Activated CD8-positive, alpha-beta memory T cell treated with anti-CD3 and anti-CD28 coated beads for 36 hours (primary cell): ENCODE data around the gene KRTAP4-16. TPM values are rescaled to one million over a fixed set of nuclear protein-coding genes. Genes with fewer than 3 reads are reported as not detected.
"Not testable (repeated sequence)": the region's sequence is repeated elsewhere in the genome, so short reads cannot be mapped to it uniquely, and the experiment has no call there.

Experiments
- CTCF ChIA-PET: fragments of 350-600 bp; sonication (Branson Sonifier 250); formaldehyde crosslinking; loops from one replicate; lab custom pipeline; 2021; ENCODE audit warnings: antibody characterized with exemption; lab: Charles Lee
- POLR2A ChIA-PET: fragments of 350-600 bp; sonication (Branson Sonifier 250); formaldehyde crosslinking; loops from one replicate; lab custom pipeline; 2021; ENCODE audit warnings: antibody characterized with exemption; lab: Charles Lee
- total RNA-seq, 2 experiments: library from RNA; stranded (reverse); gene quantifications; one replicate each; pipeline ENCODE4 v1.2.3, GENCODE V29; 2021

The KRTAP4-16 gene
- total RNA-seq, 2 experiments from 2014 or later: not detected

DNA sequence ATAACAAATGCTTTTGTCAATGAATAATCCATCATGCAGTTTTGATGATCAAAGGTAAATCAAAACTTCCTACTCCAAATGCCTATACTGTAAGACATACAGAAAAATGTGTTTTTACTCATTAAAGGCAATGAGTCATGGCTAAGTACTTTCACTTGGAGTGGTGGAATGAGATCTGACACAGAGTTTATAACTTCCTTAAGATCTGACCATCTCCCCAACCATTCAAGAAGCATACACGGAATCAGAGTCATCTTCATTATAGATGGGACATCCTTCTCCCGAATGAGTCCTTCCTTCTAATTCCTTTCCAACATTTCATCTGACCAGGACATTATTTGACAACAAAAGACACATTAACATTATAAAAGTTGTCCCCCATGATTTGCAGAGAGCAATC, 18.6 kb downstream of the KRTAP4-16 start:
- CTCF ChIA-PET, POLR2A ChIA-PET: not testable (repeated sequence)

DNA sequence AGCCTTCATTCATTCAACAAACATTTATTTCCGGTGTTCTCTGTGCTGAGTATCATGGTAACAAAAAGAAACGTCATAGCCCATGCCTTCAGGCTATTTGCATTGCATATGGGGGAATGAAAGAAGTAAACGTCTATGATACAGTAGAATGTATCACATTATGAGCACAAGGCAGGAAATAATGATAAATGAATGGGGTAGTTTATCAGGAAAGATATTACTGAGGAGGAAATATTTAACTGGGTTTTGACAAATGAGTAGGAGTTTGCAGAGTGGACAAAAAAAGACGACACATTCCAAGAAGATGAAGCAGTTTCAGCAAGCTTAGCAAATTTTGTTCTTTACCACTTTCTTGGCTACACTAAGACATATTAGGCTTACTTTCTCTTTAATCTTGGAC, 19.4 kb downstream of the KRTAP4-16 start:
- ChIA-PET CTCF (no interaction called here), POLR2A (no interaction called here)

GRCh38 chr17:41076788-41077187, 25.2 kb downstream of the KRTAP4-16 start:
- POLR2A ChIA-PET: no interaction called here

DNA sequence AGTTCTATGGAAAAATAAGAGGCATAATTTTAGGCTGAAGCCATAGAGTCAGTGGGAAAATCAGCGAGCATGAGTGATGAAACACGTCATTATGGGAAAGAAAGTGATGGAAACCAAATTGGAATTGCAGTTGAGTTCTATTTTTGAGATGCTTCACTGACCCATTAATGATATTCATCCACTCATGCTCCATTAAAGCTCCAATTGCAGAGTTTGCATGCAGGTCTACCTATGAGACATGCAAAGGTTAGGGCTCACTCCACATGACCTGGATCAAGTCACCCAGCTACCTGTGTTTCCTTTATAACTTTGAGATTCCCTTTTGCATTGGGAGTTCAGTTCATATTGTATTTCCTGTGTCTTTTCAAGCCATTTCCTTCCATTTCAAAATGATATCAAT, 28.3 kb downstream of the KRTAP4-16 start:
- POLR2A ChIA-PET: no interaction called here
- CTCF ChIA-PET: no interaction called here

More at GRCh38 chr17:41076788-41077187, 25.2 kb downstream of the KRTAP4-16 start:
- CTCF ChIA-PET: no interaction called here

DNA sequence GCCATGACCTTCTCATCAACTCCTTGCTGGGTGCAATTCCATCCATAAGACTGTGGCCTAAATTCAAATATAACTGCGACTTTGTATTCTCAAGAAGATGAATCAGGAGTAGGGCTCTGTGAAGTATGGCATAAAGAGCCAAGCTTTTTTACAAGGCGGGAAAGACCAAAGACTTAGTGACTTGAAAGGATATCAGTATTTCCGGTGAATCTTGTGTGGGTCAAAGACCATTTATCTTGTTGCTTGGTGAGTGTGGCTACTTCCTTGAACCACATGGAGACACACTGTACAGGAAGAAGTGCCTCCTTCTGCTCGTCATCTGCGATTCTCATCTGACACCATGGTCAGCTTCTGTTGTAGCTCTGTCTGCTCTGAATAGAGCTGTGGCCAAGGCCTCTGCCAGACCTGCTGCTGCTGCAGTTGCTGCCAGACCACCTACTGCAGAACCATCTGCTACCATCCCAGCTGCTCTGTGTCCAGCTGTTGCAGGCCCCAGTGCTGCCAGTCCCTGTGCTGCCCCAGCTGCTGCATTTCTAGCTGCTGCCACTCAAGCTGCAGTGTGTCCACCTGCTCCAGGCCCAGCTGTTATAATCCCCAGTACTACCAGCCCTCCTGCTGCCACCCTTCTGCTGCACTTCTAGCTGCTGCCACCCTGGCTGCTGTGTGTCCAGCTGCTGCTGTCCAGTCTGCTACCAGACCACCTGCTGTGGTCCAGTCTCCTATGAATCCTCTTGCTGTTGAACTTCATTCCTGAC, 30.2 kb downstream of the KRTAP4-16 start:
- CTCF ChIA-PET: no interaction called here

GRCh38 chr17:41069031-41069430, 33.0 kb downstream of the KRTAP4-16 start:
- POLR2A ChIA-PET: no interaction called here
- CTCF ChIA-PET: no interaction called here

More for the DNA sequence above, 30.2 kb downstream of the KRTAP4-16 start:
- POLR2A ChIA-PET: no interaction called here

GRCh38 chr17:41067281-41067680, 34.7 kb downstream of the KRTAP4-16 start:
- POLR2A ChIA-PET: no interaction called here
- CTCF ChIA-PET: no interaction called here

DNA sequence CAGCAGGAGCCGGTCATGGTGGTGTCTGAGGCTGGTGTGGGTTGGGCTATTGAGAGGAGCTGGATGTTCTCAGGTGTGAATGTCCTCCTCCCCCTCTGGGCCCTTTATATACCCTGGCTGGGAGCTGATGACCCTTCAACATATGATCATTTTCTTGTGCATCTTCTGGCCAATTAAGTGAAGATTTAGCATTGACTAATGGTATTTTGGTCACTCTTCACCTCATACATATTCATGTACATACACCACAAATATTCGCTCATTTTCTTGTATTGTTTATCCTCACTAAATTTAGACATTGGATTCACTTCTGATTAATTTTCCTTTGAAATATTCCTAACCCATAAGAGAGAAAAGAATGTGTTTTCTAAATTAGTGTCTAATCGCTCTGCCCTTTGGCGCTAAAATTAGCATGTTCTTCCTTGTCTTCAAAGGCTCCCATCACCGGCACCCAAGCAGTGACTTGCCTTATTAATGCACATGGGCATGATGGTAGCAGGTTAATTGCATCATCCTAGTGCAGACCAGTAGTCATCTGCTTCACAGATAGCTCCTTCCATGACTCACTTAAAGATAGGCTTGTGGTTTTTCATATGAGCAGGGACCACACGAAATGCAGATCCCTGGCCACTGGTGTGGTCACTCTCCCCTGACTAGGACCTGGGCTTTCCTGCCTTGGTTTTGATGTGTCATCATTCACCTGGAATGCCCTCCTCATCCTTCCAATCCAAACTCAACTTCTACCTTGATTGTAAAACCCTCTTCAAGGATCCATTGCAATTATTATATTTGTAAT, 36.0 kb downstream of the KRTAP4-16 start, which contains the start of gene KRTAP2-4:
TSS of gene KRTAP2-4 (minus strand) at position 51 of the 796 bp plus-strand sequence. CDS start at position 17, 34 bp downstream.
- CTCF ChIA-PET: no interaction called here

GRCh38 chr17:41065016-41065689, 36.9 kb downstream of the KRTAP4-16 start:
- POLR2A ChIA-PET, CTCF ChIA-PET: not testable (repeated sequence)

More for the DNA sequence above, 36.0 kb downstream of the KRTAP4-16 start, which contains the start of gene KRTAP2-4:
- POLR2A ChIA-PET: no interaction called here

GRCh38 chr17:41064301-41064700, 37.7 kb downstream of the KRTAP4-16 start:
- CTCF ChIA-PET: no interaction called here
- POLR2A ChIA-PET: no interaction called here

- ChIA-PET CTCF (no interaction called here), POLR2A (no interaction called here)
Observed at GRCh38 chr17:41063449-41063848, 38.6 kb downstream of the KRTAP4-16 start.

DNA sequence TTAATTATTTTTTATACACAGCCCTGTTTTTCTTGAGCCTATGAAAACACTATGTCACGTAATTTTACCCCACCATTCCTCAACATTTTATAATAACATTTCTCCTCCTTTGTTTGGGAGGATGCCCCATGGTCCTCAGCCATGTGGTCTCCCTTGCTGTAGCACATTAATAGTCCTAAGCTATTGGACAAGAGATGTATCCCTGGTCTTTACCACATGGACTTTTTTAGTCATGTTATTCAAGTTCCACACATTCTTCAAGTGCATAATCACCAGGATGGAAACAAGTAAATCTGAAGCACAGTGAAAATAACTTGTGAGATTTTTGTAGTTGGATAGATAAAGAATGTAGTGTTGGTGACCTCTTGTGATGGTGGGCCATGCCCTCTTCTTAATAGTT, 40.0 kb downstream of the KRTAP4-16 start:
- POLR2A ChIA-PET: no interaction called here
- CTCF ChIA-PET: no interaction called here

GRCh38 chr17:41060052-41060604, 41.9 kb downstream of the KRTAP4-16 start, which contains the start of gene KRTAP2-3:
TSS of gene KRTAP2-3 (minus strand) at chr17:41060114. CDS start at chr17:41060050, 64 bp downstream.
- ChIA-PET POLR2A (no interaction called here), CTCF (no interaction called here)

GRCh38 chr17:41059276-41060051, 42.5 kb downstream of the KRTAP4-16 start:
- CTCF ChIA-PET, POLR2A ChIA-PET: not testable (repeated sequence)

DNA sequence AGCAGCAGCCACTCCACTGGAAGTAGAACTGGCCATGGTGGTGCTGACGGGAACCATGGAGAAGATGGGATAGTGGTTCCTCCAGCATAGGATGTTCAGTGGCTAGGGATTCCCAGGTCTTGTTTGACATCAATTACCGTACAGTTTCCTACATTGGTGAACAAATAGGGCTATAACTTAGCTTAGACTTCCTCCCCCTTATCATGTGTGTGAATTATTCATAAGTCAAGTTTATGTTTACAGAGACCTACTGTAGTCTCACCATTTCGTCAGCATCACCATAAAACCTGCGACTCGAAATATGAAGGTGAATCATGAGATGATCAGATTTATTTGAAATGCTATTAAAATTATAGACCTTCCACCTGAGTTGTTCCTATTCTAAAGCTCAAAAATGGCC, 43.3 kb downstream of the KRTAP4-16 start:
- POLR2A ChIA-PET: no interaction called here
- CTCF ChIA-PET: no interaction called here

DNA sequence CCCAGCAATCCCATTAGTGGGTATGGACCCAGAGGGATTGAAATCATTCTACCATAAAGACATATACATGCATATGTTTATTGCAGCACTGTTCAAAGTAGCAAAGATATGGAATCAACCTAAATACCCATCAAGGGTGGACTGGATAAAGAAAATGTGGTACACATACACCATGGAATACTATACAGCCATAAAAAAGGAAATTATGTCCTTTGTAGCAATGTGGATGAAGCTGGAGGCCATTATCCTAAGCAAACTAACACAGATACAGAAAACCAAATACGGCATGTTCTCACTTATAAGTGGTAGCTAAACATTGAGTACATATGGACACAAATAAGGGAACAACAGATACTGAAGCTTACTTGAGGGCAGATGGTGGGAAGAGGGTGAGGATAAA, 44.5 kb downstream of the KRTAP4-16 start:
- CTCF ChIA-PET: no interaction called here
- POLR2A ChIA-PET: no interaction called here

GRCh38 chr17:41055130-41055529, 46.9 kb downstream of the KRTAP4-16 start, which contains the start of gene KRTAP2-2:
TSS of gene KRTAP2-2 (minus strand) at chr17:41055230. CDS start at chr17:41055211, 19 bp downstream.
- POLR2A ChIA-PET, CTCF ChIA-PET: not testable (repeated sequence)

GRCh38 chr17:41054556-41054955, 47.5 kb downstream of the KRTAP4-16 start:
- CTCF ChIA-PET, POLR2A ChIA-PET: not testable (repeated sequence)

DNA sequence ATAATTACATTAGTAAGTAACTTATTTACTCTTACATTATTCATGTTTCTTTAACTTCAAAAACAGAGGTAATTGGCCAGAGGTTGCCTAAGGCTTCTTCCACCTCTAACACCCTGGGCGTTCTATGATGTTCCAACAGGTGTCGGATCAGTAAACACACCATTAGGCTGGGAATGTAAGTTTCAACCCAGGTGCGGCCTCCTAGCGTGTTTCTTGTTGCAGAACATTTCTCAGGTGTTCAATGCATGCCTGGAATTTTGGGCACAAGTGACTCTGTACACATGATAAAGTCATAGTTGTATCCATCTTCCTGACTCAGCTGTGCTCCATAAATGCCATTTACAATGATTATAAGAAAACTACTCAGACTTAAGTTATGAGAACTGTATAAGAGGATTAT, 48.0 kb downstream of the KRTAP4-16 start:
- POLR2A ChIA-PET: no interaction called here
- CTCF ChIA-PET: no interaction called here
